Astrocyte (in vitro differentiated cells and primary cell): ENCODE results near the gene GPSM3.

Source experiments
- CTCF ChIP-seq: IDR thresholded peaks from 2 replicates; pipeline ENCODE4 v1.5.1; 2011; ENCODE audit warnings: low read depth, mild to moderate bottlenecking, inconsistent platforms, low read length, moderate library complexity; ENCODE audit not compliant: insufficient read depth
- EZH2 ChIP-seq: IDR thresholded peaks from 2 replicates; pipeline ENCODE4 v1.6.1; 2012; ENCODE audit warnings: mild to moderate bottlenecking, low read length, inconsistent platforms; ENCODE audit not compliant: insufficient read depth

GRCh38 chr6:32218167-32218566, 25.7 kb upstream of the GPSM3 start:
- no peak for TF ChIP-seq EZH2
- TF ChIP-seq CTCF: no peak
